ENCODE data around the gene FBRSL1. TPM values are rescaled to one million over a fixed set of nuclear protein-coding genes. Genes with fewer than 3 reads are reported as not detected.

The FBRSL1 gene
- total RNA-seq, 4 donors from 2014 or later: 5.9 to 16.0 (median 9.4) TPM

DNA sequence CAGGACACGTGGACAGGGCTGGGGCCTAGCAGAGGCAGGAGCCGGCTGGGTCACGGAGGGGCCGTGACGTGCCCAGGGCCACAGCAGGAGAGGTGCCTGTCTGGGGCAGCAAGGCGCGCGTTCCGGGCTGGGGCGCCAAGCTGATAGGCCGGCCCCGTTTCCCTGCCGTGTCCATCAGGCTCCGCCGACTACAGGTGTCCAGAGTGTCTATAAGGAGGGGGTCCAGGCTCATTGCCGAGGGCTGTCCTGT is 18.5 kb downstream of the FBRSL1 start:
- no peak for DNase-seq (ENCODE audit: low spot score)
- TF ChIP-seq, protein P1, sequence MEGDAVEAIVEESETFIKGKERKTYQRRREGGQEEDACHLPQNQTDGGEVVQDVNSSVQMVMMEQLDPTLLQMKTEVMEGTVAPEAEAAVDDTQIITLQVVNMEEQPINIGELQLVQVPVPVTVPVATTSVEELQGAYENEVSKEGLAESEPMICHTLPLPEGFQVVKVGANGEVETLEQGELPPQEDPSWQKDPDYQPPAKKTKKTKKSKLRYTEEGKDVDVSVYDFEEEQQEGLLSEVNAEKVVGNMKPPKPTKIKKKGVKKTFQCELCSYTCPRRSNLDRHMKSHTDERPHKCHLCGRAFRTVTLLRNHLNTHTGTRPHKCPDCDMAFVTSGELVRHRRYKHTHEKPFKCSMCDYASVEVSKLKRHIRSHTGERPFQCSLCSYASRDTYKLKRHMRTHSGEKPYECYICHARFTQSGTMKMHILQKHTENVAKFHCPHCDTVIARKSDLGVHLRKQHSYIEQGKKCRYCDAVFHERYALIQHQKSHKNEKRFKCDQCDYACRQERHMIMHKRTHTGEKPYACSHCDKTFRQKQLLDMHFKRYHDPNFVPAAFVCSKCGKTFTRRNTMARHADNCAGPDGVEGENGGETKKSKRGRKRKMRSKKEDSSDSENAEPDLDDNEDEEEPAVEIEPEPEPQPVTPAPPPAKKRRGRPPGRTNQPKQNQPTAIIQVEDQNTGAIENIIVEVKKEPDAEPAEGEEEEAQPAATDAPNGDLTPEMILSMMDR (IDR thresholded peaks at IDR 0.05): no peak
- no peak for ATAC-seq (ENCODE audit: low FRiP score)

DNA sequence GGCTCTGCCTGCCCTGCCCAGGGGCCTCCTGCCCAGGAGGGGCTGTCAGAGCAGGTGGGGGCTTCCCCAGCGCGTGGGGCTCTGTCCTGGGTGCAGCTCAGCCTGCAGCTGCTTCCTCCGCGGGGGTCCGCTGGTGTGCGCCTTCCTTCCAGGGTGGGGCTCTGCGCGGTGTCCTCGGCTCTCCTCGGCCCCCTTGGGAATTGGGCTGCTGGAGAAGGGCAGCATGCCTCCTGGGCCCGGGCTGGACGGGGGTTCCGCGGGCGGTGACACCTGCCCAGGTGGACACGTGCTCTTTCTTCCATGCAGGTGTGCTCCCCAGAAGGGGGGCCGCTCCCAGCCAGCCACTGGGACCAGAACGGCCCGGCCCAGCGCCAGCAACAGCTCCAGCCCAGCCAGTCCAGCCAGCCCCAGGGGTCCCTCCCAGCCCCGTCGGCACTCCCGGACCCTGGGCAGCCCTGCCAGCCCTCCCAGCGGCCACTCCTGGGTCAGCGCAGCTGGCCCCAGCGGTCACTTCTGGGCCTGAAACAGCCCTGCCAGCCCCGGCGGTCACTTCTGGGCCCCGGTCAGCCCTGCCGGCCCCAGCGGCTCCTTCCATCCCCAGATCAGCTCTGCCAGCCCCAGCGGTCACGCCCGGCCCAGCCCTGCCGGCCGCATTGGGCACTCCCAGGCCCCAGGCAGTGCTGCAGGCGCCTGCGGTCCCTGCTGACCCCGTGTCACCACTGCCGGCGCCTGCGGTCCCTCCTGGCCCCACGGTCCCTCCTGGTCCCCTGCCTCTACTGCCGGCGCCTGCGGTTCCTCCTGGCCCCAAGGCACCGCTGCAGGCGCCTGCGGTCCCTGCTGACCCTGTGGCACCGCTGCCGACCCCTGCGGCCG is 19.1 kb downstream of the FBRSL1 start:
- ATAC-seq (ENCODE audit: low FRiP score): no peak
- DNase-seq (ENCODE audit: low spot score): no peak
- TF ChIP-seq, protein P1 (IDR thresholded peaks at IDR 0.05): no peak

DNA sequence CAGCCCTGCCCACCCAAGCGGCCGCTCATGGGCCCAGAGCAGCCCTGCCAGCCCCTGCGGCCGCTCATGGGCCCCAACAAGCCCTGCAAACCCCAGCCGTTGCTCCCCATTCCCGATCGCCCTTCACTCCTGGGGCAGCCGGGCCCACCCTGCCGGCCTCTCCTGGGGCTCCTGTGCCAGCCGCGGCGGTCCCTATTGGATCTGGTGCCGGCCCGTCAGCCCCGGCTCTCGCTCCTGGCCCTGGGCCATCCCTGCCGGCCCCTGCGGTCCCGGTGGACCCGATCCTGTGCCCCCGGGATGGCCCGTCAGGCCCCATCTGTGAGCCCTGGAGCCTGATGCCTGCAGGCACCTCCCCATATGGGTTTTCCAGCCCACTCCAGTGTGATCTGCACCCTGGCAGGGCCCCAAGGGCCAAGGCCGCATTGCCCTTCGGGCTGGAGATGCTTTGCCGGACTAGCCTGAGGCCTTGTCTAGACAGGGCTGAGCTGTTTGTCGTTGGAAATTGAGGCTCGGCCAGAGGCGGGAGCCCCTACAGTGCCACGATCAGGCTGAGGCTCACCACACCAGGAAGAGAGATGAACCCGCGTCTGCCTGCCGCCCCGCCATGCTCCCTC is 20.3 kb downstream of the FBRSL1 start:
- TF ChIP-seq, protein P1 (IDR thresholded peaks at IDR 0.05): no peak
- no peak for ATAC-seq (ENCODE audit: low FRiP score)
- no peak for DNase-seq (ENCODE audit: low spot score)

DNA sequence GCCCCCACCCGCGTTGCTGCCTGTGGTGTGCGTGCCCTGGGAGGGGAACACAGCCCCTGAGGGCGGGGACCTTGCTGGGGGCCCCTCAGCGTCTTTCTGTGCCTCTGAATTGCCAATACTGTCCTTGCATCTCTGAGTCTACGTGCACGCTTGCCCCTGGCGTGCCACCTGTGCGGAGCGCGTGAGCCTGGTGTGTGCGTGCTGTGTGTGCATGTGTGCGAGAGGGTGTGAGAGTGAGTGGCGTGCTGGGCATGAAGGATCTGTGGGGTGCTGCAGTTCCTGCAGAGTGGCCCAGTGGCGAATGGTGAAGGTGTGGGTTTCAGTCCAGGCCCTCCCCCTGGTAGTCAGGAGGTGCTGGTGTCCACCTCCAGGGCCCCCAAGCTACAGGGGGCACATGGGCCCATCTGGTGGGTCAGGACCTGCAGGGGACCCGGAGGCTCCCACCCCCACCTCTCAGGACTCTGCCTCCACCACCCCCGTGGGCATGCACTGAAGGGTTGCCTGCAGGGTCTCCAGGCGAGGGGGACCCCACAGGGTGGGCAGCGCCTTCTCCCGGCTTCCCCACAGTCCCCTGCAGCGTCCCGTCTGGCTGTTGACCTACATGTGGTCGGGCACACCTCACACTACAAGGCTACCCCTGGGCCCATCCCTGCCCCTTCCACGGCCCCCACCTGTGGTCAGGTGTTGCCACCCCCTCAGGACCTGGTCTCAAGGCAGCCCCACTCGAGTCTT is 21.0 kb downstream of the FBRSL1 start:
- TF ChIP-seq, protein P1 (IDR thresholded peaks at IDR 0.05): no peak
- DNase-seq (ENCODE audit: low spot score) (no peak), ATAC-seq (ENCODE audit: low FRiP score) (no peak)

DNA sequence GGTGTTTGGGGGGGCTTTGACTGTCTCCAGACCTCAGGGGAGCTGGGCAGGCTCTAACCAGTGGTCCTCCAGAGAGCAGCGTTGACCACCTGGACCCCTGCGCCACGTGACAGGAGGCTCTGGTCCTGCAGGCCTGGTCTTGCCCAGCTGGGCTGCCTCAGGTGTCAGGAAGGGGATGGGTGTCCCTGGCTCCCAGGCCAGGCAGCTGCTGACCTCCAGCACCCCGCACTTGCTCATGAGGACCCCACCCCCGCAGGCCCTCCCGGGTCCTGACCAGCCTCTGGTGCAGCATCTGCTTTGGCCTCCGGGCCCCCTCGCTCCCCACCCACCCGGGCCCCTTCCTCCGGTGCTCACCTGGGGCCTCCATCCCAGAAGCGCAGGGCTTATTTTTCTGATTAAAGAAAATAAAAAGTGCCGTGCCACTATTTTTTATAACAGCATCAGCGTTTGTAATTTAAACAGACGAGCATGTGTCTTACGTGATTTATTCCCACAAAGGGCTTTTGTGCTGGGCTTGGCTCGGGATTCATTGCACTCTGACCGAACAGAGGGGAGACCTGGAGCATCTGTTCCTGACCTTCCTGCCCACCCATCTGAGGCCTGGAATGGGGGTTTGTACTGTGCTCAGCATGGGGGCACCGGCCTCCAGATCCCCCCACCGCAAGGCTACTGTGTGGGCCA is 21.7 kb downstream of the FBRSL1 start:
- TF ChIP-seq, protein P1 (IDR thresholded peaks at IDR 0.05): no peak
- DNase-seq (ENCODE audit: low spot score) (no peak), ATAC-seq (ENCODE audit: low FRiP score) (no peak)

DNA sequence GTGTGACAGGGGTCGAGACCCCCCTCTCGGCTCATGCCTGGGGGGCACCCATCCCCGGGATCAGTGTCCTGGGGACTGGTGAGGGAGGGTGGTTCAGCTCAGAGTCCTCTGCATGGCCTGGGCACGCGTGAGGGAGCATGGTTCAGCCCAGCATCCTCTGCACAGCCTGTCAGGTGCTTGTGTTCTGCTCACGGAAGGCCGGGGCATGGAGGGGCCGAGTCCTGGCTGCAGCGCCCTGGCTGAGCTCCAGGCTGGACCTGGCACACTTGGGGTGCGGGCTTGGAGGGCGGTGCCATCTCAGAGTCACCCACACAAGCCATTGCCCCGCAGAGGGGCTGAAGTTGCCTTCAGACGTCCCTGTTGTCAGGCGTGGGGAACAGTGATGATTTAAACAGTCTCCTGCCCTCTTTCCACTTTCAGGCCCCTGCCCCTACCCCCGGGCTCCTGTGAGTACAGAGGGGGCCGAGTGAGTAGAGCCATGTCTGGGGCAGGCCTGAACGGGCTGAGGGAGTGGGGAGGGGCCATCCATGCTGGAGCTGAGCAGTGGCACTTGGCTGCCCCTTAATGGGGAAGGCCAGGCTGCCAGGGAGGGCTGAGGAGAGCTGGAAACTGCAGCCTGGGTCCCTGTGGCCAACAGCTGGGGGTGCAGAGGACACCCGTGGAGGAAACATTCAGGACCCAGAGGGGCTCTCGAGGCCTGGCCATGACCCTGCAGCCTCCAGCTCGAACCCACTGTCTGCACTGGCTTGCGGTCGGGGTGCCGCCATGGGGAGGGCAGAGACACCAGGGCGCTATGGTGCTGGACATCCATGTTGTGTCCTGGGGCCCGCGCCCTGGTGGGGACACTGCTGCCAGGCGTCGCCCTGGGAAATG is 22.5 kb downstream of the FBRSL1 start:
- DNase-seq (ENCODE audit: low spot score): no peak
- no peak for ATAC-seq (ENCODE audit: low FRiP score)
- TF ChIP-seq, protein P1 (IDR thresholded peaks at IDR 0.05): no peak
